Endothelial cell of umbilical vein (primary cell): ENCODE measurements around the gene PRSS58. TPM values are rescaled to one million over a fixed set of nuclear protein-coding genes. Genes with fewer than 3 reads are reported as not detected.

Experiments
- BruUV-seq: library from RNA; stranded (reverse); fragments of 400-500 nt; replicated peaks from 2 replicates; lab custom pipeline; 2021; lab: Mats Ljungman, UMichigan
- CTCF ChIA-PET: fragments of 300-600, 350-600 bp; sonication (Branson Sonifier 250); formaldehyde crosslinking; loops from one replicate; lab custom pipeline; 2021; ENCODE audit warnings: antibody characterized with exemption, inconsistent platforms; lab: Charles Lee
- POLR2A ChIA-PET: fragments of 300-600, 350-600 bp; sonication (Branson Sonifier 250); formaldehyde crosslinking; loops from one replicate; lab custom pipeline; 2021; ENCODE audit warnings: antibody characterized with exemption, inconsistent platforms; lab: Charles Lee
- DNase-seq: peaks from one replicate; pipeline ENCODE4 v3.0.0-alpha.2; 2011; ENCODE audit warnings: low read depth, low spot score
- FAIRE-seq: peaks from 2 replicates; lab custom pipeline; 2011; peaks lifted over from hg19 to GRCh38; lab: Jason Lieb, UNC
- H2AFZ ChIP-seq: 2 replicates; pipeline ENCODE4 v1.6.0; 2012; ENCODE audit warnings: low read depth, low read length, control low read depth, inconsistent platforms
- H3K27ac ChIP-seq: 2 replicates; pipeline ENCODE4 v1.5.1; 2011; ENCODE audit warnings: low read depth, mild to moderate bottlenecking, control low read depth, low read length, moderate library complexity; ENCODE audit not compliant: insufficient read depth
- H3K27me3 ChIP-seq, 2 experiments: 2 replicates each; pipeline versions ENCODE4 v1.6.0 to v1.6.1; 2011; ENCODE audit warnings: low read length in 2 of 2, mixed read lengths in 1 of 2; ENCODE audit not compliant: control insufficient read depth in 2 of 2, insufficient read depth in 2 of 2
- H3K36me3 ChIP-seq, 2 experiments: 2 replicates in 1 of 2; 3 replicates in 1 of 2; pipeline ENCODE4 v1.5.1; 2011; ENCODE audit warnings: low read length in 2 of 2, mild to moderate bottlenecking in 1 of 2, moderate library complexity in 1 of 2; ENCODE audit not compliant: control insufficient read depth in 2 of 2, insufficient read depth in 2 of 2; ENCODE audit errors: extremely low read depth in 1 of 2
- H3K4me1 ChIP-seq: 3 replicates; pipeline ENCODE4 v1.5.1; 2011; ENCODE audit warnings: mild to moderate bottlenecking, low read length; ENCODE audit not compliant: control insufficient read depth, insufficient read depth; ENCODE audit errors: extremely low read depth
- H3K4me2 ChIP-seq: 2 replicates; pipeline ENCODE4 v1.6.1; 2011; ENCODE audit warnings: low read length, control low read depth, mixed read lengths; ENCODE audit not compliant: insufficient read depth
- H3K4me3 ChIP-seq, 3 experiments: fragments of 200-600 bp in 1 of 3; sonication (generic), shearing (Covaris generic) in 1 of 3; replicated peaks in 1 of 3; 2 replicates each; pipeline ENCODE4 v1.5.1; 2011 to 2016; ENCODE audit warnings: control low read depth in 3 of 3, low read length in 3 of 3, mild to moderate bottlenecking in 2 of 3, inconsistent platforms in 1 of 3, low read depth in 1 of 3, moderate library complexity in 1 of 3; ENCODE audit not compliant: insufficient read depth in 1 of 3
- H3K79me2 ChIP-seq: 2 replicates; pipeline ENCODE4 v1.6.0; 2012; ENCODE audit warnings: low read length, inconsistent platforms; ENCODE audit not compliant: control insufficient read depth, insufficient read depth
- H3K9ac ChIP-seq: replicated peaks from 2 replicates; pipeline ENCODE3; 2011; ENCODE audit warnings: low read length, control low read depth; ENCODE audit not compliant: insufficient read depth; ENCODE audit errors: extremely low read depth
- H3K9me1 ChIP-seq: replicated peaks from 3 replicates; pipeline ENCODE4 v1.6.0; 2011; ENCODE audit warnings: mild to moderate bottlenecking, low read length; ENCODE audit not compliant: control insufficient read depth, insufficient read depth; ENCODE audit errors: extremely low read depth
- H3K9me3 ChIP-seq: replicated peaks from 2 replicates; pipeline ENCODE4 v1.5.1; 2012; ENCODE audit warnings: low read length, inconsistent platforms; ENCODE audit not compliant: control insufficient read depth, insufficient read depth
- H4K20me1 ChIP-seq: replicated peaks from 2 replicates; pipeline ENCODE3; 2011; ENCODE audit warnings: mild to moderate bottlenecking, low read length; ENCODE audit not compliant: control insufficient read depth, insufficient read depth; ENCODE audit errors: extremely low read depth
- CTCF ChIP-seq, 2 donors: IDR thresholded peaks; 1 replicate in 1 of 2; 2 replicates in 1 of 2; pipeline ENCODE4 v1.5.1; 2011; ENCODE audit warnings: low read length in 2 of 2, mild to moderate bottlenecking in 2 of 2, moderate library complexity in 2 of 2, control low read depth in 1 of 2, inconsistent platforms in 1 of 2, low read depth in 1 of 2; ENCODE audit not compliant: insufficient read depth in 1 of 2; ENCODE audit errors: extremely low read depth in 1 of 2
- EZH2 ChIP-seq: IDR thresholded peaks from 2 replicates; pipeline ENCODE4 v1.6.1; 2012; ENCODE audit warnings: borderline replicate concordance, low read depth, mild to moderate bottlenecking, moderate library complexity, low read length, inconsistent platforms; ENCODE audit not compliant: severe bottlenecking
- FOS ChIP-seq: IDR thresholded peaks from 2 replicates; pipeline ENCODE4 v1.6.1; 2011; ENCODE audit warnings: mild to moderate bottlenecking, low read length, moderate library complexity, borderline replicate concordance; ENCODE audit not compliant: insufficient read depth
- GATA2 ChIP-seq: IDR thresholded peaks from 2 replicates; pipeline ENCODE4 v1.7.0; 2011; ENCODE audit warnings: low read depth, mild to moderate bottlenecking, moderate library complexity, mixed read lengths, low read length; ENCODE audit not compliant: insufficient read length, insufficient read depth
- JUN ChIP-seq: IDR thresholded peaks from 2 replicates; pipeline ENCODE4 v1.6.1; 2011; ENCODE audit warnings: borderline replicate concordance, low read depth; ENCODE audit not compliant: insufficient read length, insufficient read depth
- MYC ChIP-seq: IDR thresholded peaks from one replicate; pipeline ENCODE4 v1.6.1; 2011; ENCODE audit warnings: mild to moderate bottlenecking, low read depth, low read length
- POLR2A ChIP-seq: IDR thresholded peaks from 2 replicates; pipeline ENCODE4 v1.6.1; 2012; ENCODE audit warnings: low read depth, mild to moderate bottlenecking, control low read depth, low read length
- POLR2AphosphoS5 ChIP-seq: IDR thresholded peaks from 2 replicates; pipeline ENCODE4 v1.6.1; 2012; ENCODE audit warnings: low read depth, mild to moderate bottlenecking, control low read depth, low read length, moderate library complexity; ENCODE audit not compliant: insufficient read depth
- dilution Hi-C: fragments of 300-500 bp; cut with MboI; formaldehyde crosslinking; loops from one replicate; pipeline ENCODE4 v1.15.0; 2019; ENCODE audit warnings: low sequenced_read_pairs; ENCODE audit not compliant: extremely low pct_ligation_motif_present
- intact Hi-C: fragments of 100-400 bp; cut with micrococcal nuclease; formaldehyde crosslinking; loops from one replicate; pipeline ENCODE4 v1.10.0; 2022
- polyA plus RNA-seq, 4 experiments: library from polyadenylated mRNA; depleted of rRNA in 3 of 4; stranded (reverse) in 3 of 4; unstranded in 1 of 4; fragments of >200 nt; gene quantifications; 2 replicates each; pipeline versions ENCODE4 v1.2.1 to v1.2.3, GENCODE V29; 2011 to 2012; ENCODE audit warnings: missing spikeins in 1 of 4
- total RNA-seq: library from RNA; stranded (reverse); gene quantifications from 2 replicates; pipeline ENCODE4 v1.2.3, GENCODE V29; 2021
- TF ChIP-seq, protein P1 (sequence below): IDR thresholded peaks from 2 replicates; pipeline ENCODE4 v1.6.1; 2011; ENCODE audit not compliant: insufficient read depth, insufficient read length

PRSS58 gene
- total and polyA plus RNA-seq, 2 donors (not counting 3 experiments of a cell fraction or from before 2014, with no cell fraction given) = not detected

DNA sequence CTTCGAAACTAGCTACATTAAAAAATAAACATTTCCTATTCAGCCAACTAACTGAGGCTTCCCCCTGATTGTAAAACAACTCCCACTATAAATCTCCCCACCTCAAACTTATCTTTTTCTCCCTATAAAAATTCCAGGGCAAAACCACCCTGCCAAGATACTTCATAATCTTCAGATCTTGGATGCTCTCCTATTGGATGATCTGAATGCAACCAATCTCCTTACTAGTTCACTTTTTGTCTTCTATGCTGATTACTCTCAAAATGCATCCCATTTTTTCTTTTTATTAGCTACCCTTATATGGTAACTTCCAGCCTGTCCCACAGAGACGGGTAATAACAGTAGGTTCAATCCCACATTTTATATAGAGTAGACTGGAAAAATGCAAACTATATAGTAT lies 15.0 kb upstream of the PRSS58 start:
- intact Hi-C loops = no loop called here
- Histone ChIP-seq H3K9ac (no peak overlapping the region), H3K4me1 (no peaks in the 10 kb centered on the region), H3K27me3 (no peaks in the 10 kb centered on the region), H3K9me1 (no peaks in the 10 kb centered on the region), H3K27ac (no peak overlapping the region), H2AFZ (no peak overlapping the region), H3K9me3 (no peaks in the 10 kb centered on the region), H3K4me2 (no peak overlapping the region), H3K79me2 (no peaks in the 10 kb centered on the region), H3K4me3 (no peak overlapping the region), H4K20me1 (no peaks in the 10 kb centered on the region), H3K36me3 (no peaks in the 10 kb centered on the region)
- TF ChIP-seq JUN (no peak), EZH2 (no peak), CTCF (IDR thresholded peaks at IDR 0.05; ENCODE audit: extremely low read depth in 1 of 2, insufficient read depth in 1 of 2, low read depth in 1 of 2, low read length in 2 of 2) (no peak), GATA2 (no peak), MYC (no peak), FOS (no peak), POLR2AphosphoS5 (no peak), POLR2A (no peak)
- TF ChIP-seq, protein P1, sequence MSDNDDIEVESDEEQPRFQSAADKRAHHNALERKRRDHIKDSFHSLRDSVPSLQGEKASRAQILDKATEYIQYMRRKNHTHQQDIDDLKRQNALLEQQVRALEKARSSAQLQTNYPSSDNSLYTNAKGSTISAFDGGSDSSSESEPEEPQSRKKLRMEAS = no peak
- no TSS peak for BruUV-seq
- FAIRE-seq = no peak
- dilution Hi-C loops = no loop called here
- ChIA-PET POLR2A (no interaction called here), CTCF (no interaction called here)
- DNase-seq = no peak
